Stimulated activated CD8-positive, alpha-beta memory T cell treated with anti-CD3 and anti-CD28 coated beads, Interleukin-7, amount 100 ng/mL, for 48 hours (primary cell): ENCODE data around the gene TRAFD1.
A peak's percentile ranks its signal among the peaks of the same experiment; 100 is the strongest.

Experiments used
- DNase-seq, 2 donors: peaks; one replicate each; pipeline ENCODE4 v3.0.0-alpha.2; 2020; ENCODE audit warnings: low read depth in 1 of 2; ENCODE audit errors: extremely low read depth in 1 of 2

Gene TRAFD1

GRCh38 chr12:112198120-112198733, 72.9 kb downstream of the TRAFD1 start:
- DNase-seq = peak in 1 of 2 donors; percentile 39

GRCh38 chr12:112199136-112199535, 73.8 kb downstream of the TRAFD1 start:
- DNase-seq = no peak
